OCI-M1 (cell line): ENCODE measurements around the gene FAM222B.
A peak's percentile ranks its signal among the peaks of the same experiment; 100 is the strongest.
"Not testable (repeated sequence)": the region's sequence is repeated elsewhere in the genome, so short reads cannot be mapped to it uniquely, and the experiment has no call there.

Experiments
- DNase-seq: peaks from one replicate; lab custom pipeline; 2025; lab: John Stamatoyannopoulos, UW

FAM222B gene

DNA sequence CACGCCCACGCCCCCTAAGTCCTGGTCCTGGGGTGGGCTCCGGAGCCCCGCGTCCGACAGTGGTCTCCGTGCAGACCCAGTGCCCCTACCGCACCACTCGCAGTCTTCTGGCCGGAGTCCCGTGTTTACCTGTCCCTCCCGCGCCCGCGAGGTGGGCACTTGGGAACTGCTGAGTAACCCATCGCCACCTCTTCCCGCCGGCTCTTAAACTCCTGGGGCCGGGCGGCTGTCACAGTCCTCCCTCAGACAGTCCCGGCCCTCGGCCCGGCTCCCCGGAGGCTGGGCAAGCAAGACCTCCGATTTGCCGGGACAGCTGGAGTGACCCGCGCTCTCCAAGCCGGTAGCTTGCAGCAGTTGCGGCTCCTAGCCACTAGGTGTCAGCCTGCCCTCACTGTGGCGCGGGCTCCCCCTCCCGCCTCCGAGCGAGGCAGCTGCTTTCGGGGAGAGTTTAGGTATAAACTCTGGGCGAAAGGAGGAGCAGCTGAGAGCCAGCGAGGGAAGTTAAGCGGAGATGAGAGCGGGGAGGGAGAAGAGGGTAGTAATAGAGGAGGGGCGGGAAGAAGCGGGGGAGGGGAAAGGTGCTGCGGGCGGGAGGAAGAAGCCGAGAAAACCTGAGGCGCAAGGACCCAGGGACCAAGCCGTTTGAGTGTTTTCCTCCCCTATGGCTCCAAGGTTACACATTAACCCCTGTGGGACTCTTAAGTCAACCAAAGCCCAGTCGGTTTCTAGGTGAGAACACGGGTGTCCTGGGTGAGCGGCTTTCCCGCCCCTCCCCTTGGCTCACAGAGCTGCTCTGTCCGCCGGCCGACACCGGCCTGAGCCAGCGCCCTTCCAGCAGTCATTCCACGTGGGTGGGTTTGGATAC is 115.7 kb downstream of the FAM222B start:
- DNase-seq, result peak; percentile 99

DNA sequence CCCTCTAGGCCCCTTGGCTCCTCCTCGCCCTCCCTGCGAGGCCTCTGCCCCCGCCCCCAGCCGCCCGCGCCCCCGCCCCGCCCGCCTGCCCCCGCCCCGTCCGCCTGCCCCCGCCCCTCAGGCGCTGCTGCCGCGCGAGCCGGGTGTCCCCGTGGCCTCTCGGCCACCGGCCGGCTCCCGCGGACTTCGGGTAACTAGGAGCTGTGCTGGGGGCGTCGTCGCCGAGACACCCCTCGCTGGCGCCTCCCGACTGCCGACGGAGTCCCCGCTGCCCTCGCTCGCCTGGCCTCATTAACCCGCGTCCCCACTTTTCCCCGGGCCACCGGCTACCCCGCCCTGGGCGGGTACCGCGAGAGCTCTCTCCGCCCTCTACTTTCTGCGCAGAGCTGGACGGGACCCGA is 116.4 kb downstream of the FAM222B start, which contains the start of gene TLCD1:
TLCD1 (minus strand) TSS at position 8 of the 401 bp plus-strand sequence. CDS start 136 bp downstream, outside the sequence.
- DNase-seq, result peak; percentile 90

DNA sequence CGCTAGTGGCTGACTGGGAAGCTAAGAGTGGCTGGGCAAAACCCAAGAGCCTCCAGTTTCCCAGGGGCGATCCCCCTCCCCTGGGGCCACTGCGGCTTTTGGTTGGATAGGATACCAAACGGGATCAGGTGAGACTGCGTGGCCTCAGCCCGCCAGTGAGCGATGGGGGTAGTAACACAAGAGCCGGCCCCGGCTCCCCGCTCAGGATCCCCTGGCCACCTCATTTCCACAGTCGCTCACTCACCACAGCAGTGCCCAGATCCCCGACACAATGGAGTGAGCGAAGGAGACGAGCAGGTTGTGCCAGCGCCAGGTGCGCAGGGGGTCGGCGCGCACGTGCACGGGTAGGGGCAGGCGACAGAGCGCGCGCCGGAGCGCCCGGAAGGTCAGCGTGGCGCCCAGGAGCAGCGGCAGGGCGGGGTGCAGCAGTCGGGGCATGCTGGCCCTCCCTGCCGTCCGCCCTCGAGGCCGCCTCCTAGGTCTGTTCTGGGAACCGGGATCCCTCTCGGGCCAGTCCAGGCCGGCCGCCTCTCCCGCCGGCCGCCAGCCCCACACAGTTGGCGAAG is 116.8 kb downstream of the FAM222B start:
- peak; percentile 90 for DNase-seq

DNA sequence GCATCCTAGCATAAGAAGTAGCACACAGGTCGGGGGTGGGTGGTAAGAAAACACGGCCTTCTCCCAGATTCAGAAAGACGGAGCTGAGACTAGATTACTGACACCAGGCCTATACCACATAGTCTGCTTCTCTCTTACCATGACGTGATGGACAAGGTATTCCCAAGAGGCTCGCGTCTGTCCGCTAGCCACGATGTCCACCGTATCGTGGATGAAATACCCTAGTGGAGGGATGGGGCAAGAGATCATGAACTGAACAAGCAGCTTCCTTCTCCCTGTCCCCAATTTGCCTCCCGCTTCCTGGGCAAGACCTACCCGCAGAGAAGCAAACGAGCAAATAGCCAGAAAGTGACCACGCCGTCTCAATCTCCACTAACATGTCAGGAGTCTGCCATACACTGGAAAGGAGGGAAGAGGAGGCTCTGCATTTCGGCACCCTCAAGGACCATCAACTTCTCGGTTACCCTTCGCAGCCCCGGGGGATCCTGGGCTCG is 117.4 kb downstream of the FAM222B start:
- DNase-seq, result peak; percentile 87

DNA sequence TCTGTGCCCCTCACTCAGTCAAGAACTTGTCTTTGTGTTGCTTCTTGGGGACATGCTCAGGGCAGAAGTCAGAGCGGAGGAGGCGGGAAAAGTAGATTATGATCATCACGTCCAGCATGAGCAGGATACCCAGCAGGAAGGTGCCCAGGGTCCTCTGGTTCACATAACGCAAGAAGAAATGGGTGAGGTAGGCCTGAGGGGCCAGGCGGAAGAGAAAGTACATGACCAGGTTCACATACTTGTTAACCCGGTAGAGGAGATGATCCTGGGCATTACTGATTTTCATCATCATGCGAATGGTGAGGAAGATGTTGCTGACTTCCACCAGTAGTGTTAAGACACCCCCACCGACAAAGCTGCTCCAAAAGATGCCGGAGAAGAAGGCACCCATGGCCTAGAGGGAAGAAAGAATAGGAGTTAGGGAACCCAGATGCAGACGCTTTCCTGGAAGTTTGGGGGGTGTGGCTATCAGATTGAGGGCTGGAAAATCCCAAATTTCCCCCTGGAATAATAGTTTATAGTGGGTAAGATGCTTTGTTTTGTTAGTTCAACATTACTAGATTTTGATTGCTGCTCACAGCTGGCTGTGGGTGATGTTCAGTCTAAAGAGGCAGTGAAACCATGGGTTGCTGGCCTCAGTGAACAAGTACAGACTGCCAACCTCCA is 118.0 kb downstream of the FAM222B start:
- DNase-seq, result peak; percentile 68

DNA sequence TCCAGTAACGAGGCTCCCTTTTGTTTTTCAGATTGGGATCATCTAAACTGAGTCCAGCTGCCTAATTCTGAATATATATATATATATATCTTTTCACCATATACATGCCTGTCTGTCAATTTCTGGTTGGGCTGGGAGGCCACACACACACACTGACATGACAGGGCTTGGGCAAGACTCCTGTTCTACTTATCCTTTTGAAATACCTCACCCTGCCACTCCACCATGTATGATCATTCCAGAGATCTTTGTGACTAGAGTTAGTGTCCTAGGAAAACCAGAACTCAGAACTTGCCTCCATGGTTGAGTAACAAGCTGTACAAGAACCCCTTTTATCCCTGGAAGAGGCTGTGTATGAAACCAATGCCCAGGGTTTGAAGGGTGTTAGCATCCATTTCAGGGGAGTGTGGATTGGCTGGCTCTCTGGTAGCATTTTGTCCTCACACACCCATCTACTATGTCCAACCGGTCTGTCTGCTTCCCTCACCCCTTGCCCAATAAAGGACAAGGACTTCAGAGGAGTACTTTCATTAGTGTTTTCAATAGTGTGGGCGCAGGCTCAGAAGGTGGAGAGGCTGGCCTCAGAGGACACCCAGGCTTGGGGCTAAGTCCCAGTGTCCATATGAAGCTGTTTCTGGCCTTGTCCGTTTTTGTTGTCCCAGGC is 118.6 kb downstream of the FAM222B start:
- DNase-seq, result not testable (repeated sequence)

GRCh38 chr17:28723159-28723835 is 119.3 kb downstream of the FAM222B start:
- DNase-seq, result no peak

DNA sequence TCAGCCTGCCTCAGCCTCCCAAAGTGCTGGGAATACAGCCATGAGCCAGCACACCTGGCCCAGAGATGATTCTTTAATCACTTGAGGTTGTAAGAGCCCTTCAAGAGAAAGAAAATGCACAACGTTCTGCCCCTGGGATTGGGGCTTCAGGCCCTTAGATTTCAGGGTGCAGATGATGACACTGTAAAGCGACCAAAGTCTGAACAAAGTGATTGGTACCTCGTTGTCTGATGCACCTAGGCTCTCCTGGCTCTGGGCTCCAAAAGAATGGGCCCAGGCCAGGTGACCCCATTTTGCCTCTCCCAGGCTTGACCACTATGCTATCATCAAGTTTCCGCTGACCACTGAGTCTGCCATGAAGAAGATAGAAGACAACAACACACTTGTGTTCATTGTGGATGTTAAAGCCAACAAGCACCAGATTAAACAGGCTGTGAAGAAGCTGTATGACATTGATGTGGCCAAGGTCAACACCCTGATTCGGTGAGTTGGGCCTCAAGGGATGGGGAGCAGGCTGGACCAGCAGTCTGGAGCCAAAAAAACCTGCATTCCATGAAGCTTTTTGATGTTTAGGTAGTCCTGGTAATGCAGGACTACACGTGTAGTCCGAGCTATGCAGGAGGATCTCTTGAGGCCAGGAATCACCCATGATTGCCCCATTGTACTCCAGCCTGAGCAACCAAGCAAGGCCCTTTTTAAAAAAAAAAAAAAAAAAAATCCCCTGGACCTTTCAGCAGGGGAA is 120.0 kb downstream of the FAM222B start:
- DNase-seq, result no peak

DNA sequence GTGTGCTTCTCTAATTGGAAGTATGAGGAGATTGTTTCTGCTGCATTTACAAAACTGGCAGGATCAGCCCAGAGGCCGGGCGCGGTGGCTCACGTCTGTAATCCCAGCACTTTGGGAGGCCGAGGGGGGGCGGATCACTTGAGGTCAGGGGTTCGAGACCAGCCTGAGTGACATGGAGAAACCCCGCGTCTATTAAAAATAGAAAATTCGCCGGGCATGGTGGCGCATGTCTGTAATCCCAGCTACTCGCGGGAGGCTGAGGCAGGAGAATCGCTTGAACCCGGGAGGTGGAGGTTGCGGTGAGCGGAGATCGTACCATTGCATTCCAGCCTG is 121.6 kb downstream of the FAM222B start:
- not testable (repeated sequence) for DNase-seq

- DNase-seq, result peak; percentile 55
These were observed 122.2 kb downstream of the FAM222B start for GRCh38 chr17:28720247-28720996.

- no peak for DNase-seq
These were observed 123.6 kb downstream of the FAM222B start for GRCh38 chr17:28719021-28719433.

DNA sequence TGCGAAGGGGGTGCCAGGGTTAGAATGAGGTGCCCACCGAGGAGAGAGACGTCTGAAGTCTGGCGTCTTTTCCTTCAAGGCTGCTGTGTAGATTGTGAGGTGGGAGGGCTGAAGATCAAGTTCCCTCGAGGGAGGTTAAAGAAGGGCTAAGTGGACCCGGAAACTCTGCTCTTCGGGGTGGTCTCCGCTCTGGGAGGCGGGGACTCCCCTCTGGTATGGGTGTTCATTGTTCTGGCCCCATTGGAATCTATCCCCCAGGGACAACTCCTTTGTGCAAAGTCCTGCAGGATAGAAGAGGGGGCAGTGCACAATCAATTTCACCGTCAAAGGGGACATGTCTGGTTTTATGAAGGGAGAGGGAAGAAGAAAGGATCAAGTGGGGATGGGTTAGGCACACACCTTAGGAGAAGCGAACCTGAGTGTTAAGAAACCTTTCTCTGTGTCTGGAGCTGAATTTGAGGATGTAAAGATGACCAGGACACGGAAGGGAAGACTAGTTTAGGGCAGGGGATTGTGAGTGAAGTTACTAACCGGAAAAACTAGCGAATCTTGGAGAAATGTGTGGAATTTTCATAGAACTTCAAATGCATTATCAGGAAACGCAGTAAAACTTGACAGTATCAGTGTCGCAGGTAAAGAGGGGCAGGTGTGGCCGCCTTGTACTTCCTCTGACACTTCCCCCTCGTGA is 124.1 kb downstream of the FAM222B start:
- no peak for DNase-seq

DNA sequence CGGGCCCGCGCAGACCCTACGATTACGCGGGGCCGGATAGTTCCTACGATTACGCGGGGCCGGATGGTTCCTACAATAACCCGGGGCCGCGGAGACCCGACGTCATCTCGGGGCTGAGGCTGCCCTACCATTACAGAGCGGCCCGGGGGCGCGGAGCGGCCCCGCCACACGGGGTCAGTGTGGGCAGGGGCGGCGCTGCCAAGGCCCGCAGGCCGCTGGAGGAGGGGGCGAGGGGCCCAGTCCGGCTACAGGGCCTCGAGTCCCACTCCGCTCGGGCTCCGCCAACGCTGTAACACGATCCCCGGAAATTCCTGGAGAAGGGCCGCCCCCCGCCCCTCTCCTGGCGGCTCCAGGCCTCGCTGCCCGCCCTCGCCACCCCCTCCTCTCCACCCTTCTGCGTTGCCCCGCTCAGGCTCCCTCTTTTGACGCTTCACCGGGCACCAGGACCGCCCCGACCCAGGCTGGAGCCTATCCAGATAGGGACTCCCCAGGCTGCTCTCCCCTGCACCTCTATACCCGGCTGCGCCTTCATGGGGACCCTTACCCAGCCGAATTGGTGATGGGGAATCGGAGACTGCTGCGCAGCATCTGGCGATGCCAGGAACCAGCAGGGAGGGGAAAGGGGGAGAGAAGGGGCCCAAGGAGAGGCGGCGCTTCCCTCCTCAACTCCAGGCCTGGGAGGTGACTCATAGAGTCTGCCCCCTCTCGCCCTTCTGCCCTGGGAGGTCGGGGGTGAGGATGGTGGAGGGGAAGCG is 124.8 kb downstream of the FAM222B start, which contains the start of gene RAB34:
RAB34 (minus strand) TSS at position 291 of the 755 bp plus-strand sequence. CDS start 602 bp downstream, outside the sequence.
- DNase-seq, result no peak

GRCh38 chr17:28716740-28717577 is 125.6 kb downstream of the FAM222B start:
- DNase-seq, result no peak

DNA sequence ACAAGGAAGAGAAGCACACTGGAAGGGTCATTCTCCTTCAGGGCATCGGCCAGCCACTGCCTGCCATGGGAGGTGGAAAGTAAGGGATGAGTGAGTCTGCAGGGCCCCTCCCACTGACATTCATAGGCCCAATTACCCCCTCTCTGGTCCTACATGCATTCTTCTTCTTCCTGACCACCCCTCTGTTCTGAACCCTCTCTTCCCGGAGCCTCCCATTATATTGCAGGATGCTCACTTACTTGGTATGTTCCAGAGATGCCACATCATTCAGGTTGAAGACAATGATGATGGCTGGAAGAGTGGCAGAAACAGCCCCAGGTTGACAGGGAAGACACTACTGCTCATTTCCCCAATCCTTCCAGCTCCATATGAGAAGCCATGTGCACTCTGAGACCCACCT is 127.4 kb downstream of the FAM222B start:
- DNase-seq, result no peak

GRCh38 chr17:28714281-28714680 is 128.3 kb downstream of the FAM222B start:
- no peak for DNase-seq

GRCh38 chr17:28712705-28713415 is 129.7 kb downstream of the FAM222B start:
- DNase-seq, result no peak
